Activated T-cell treated with anti-CD3 and anti-CD28 coated beads, Interleukin-2, amount 50 U/mL, for 72 hours (primary cell): ENCODE results near the gene TBXA2R. TPM values are rescaled to one million over a fixed set of nuclear protein-coding genes. Genes with fewer than 3 reads are reported as not detected.

Source experiments
- ATAC-seq, 2 donors: fragments of 150-1000 bp; cut with Tn5 transposase; replicated peaks in 1 of 2; 2 replicates each; pipeline ENCODE4 v1.10.0; 2021; ENCODE audit warnings: moderate library complexity in 2 of 2, mild to moderate bottlenecking in 1 of 2
- DNase-seq, 2 donors: peaks; one replicate each; pipeline ENCODE4 v3.0.0; 2021 to 2022; ENCODE audit warnings: mixed read lengths in 1 of 2
- H3K27ac Mint-ChIP-seq: one replicate; pipeline ENCODE4 v1.8.0; 2022; ENCODE audit warnings: mild to moderate bottlenecking, moderate library complexity, mixed read lengths
- H3K27me3 Mint-ChIP-seq: one replicate; pipeline ENCODE4 v1.8.0; 2022; ENCODE audit warnings: low read depth, mixed read lengths
- H3K36me3 Mint-ChIP-seq, 2 donors: one replicate each; pipeline ENCODE4 v1.8.0; 2022; ENCODE audit warnings: mixed read lengths in 2 of 2, mild to moderate bottlenecking in 1 of 2; ENCODE audit not compliant: insufficient read depth in 2 of 2
- H3K4me1 Mint-ChIP-seq: one replicate; pipeline ENCODE4 v1.8.0; 2022; ENCODE audit warnings: low read depth, mixed read lengths
- H3K4me3 Mint-ChIP-seq, 2 donors: one replicate each; pipeline ENCODE4 v1.8.0; 2022; ENCODE audit warnings: mild to moderate bottlenecking in 2 of 2, mixed read lengths in 2 of 2, moderate library complexity in 2 of 2
- H3K9me3 Mint-ChIP-seq, 2 donors: one replicate each; pipeline ENCODE4 v1.8.0; 2022; ENCODE audit warnings: mixed read lengths in 2 of 2
- total RNA-seq, 2 donors: library from RNA; stranded (reverse); gene quantifications; one replicate each; pipeline ENCODE4 v1.2.3, GENCODE V29; 2022

TBXA2R gene
- total RNA-seq, 2 donors from 2014 or later, result 1.5 to 2.9 TPM

- Mint-ChIP-seq H3K4me1 (peaks cover 7% of the 10 kb centered on the region), H3K4me3 (no peak overlapping the region)
- no peak for ATAC-seq
Measured at GRCh38 chr19:3611841-3612240, 5.2 kb upstream of the TBXA2R start.

GRCh38 chr19:3610745-3611717, 4.4 kb upstream of the TBXA2R start:
- Mint-ChIP-seq H3K27me3 (peaks cover 6% of the 10 kb centered on the region), H3K4me3 (no peak overlapping the region), H3K9me3 (no peaks in the 10 kb centered on the region), H3K4me1 (peaks cover 7% of the 10 kb centered on the region), H3K27ac (no peak overlapping the region), H3K36me3 (peaks cover 0 to 6% of the 10 kb centered on the region in 2 donors)
- DNase-seq (no peak), ATAC-seq (no peak)

More at GRCh38 chr19:3611841-3612240, 5.2 kb upstream of the TBXA2R start:
- Mint-ChIP-seq H3K36me3 (peaks cover 0 to 6% of the 10 kb centered on the region in 2 donors), H3K9me3 (no peaks in the 10 kb centered on the region), H3K27me3 (peaks cover 6% of the 10 kb centered on the region), H3K27ac (no peak overlapping the region)
- no peak for DNase-seq

- no peak overlapping the region for H3K4me3 Mint-ChIP-seq
- no peak overlapping the region for H3K27ac Mint-ChIP-seq
- no peaks in the 10 kb centered on the region for H3K9me3 Mint-ChIP-seq
- peaks cover 6% of the 10 kb centered on the region for H3K27me3 Mint-ChIP-seq
- H3K4me1 Mint-ChIP-seq, result peaks cover 7% of the 10 kb centered on the region
- DNase-seq (no peak), ATAC-seq (no peak)
- peaks cover 0 to 6% of the 10 kb centered on the region in 2 donors for H3K36me3 Mint-ChIP-seq
Measured at GRCh38 chr19:3609779-3610719, 3.4 kb upstream of the TBXA2R start.

GRCh38 chr19:3608750-3609322, 2.2 kb upstream of the TBXA2R start:
- Mint-ChIP-seq H3K27me3 (peaks cover 6% of the 10 kb centered on the region), H3K9me3 (no peaks in the 10 kb centered on the region), H3K27ac (no peak overlapping the region), H3K4me3 (no peak overlapping the region), H3K36me3 (peaks cover 0 to 6% of the 10 kb centered on the region in 2 donors), H3K4me1 (peaks cover 7% of the 10 kb centered on the region)
- ATAC-seq, result no peak
- DNase-seq, result no peak

GRCh38 chr19:3608079-3608641, 1.5 kb upstream of the TBXA2R start:
- peaks cover 6% of the 10 kb centered on the region for H3K27me3 Mint-ChIP-seq
- H3K27ac Mint-ChIP-seq, result no peak overlapping the region
- H3K36me3 Mint-ChIP-seq, result peaks cover 0 to 6% of the 10 kb centered on the region in 2 donors
- H3K4me1 Mint-ChIP-seq, result peaks cover 7% of the 10 kb centered on the region
- ATAC-seq, result no peak
- peak overlapping the region; percentile 11 to 66 for H3K4me3 Mint-ChIP-seq
- no peak for DNase-seq
- no peaks in the 10 kb centered on the region for H3K9me3 Mint-ChIP-seq

GRCh38 chr19:3607303-3608078, 816 bp upstream of the TBXA2R start:
- Mint-ChIP-seq H3K4me3 (peak overlapping the region; percentile 11 to 66), H3K4me1 (peaks cover 7% of the 10 kb centered on the region), H3K9me3 (no peaks in the 10 kb centered on the region), H3K36me3 (peaks cover 0 to 6% of the 10 kb centered on the region in 2 donors), H3K27ac (no peak overlapping the region), H3K27me3 (peaks cover 6% of the 10 kb centered on the region)
- DNase-seq, result no peak
- no peak for ATAC-seq

- Mint-ChIP-seq H3K4me1 (peaks cover 7% of the 10 kb centered on the region), H3K27ac (no peak overlapping the region), H3K27me3 (peaks cover 6% of the 10 kb centered on the region), H3K36me3 (peaks cover 0 to 1% of the 10 kb centered on the region in 2 donors), H3K4me3 (no peak overlapping the region), H3K9me3 (no peaks in the 10 kb centered on the region)
- DNase-seq (peak; percentile 43 to 49), ATAC-seq (peak; percentile 62 to 73)
Measured at GRCh38 chr19:3606174-3606689, 443 bp downstream of the TBXA2R start.

GRCh38 chr19:3605770-3606169, 905 bp downstream of the TBXA2R start:
- peaks cover 0 to 1% of the 10 kb centered on the region in 2 donors for H3K36me3 Mint-ChIP-seq
- ATAC-seq, result no peak
- H3K4me1 Mint-ChIP-seq, result peaks cover 7% of the 10 kb centered on the region
- peaks cover 6% of the 10 kb centered on the region for H3K27me3 Mint-ChIP-seq
- no peak for DNase-seq
- no peaks in the 10 kb centered on the region for H3K9me3 Mint-ChIP-seq
- H3K27ac Mint-ChIP-seq, result no peak overlapping the region
- no peak overlapping the region for H3K4me3 Mint-ChIP-seq

GRCh38 chr19:3605361-3605760, 1.3 kb downstream of the TBXA2R start:
- Mint-ChIP-seq H3K9me3 (no peaks in the 10 kb centered on the region), H3K4me3 (no peak overlapping the region), H3K27me3 (peaks cover 6% of the 10 kb centered on the region), H3K36me3 (peaks cover 0 to 1% of the 10 kb centered on the region in 2 donors), H3K27ac (no peak overlapping the region), H3K4me1 (peaks cover 7% of the 10 kb centered on the region)
- ATAC-seq (no peak), DNase-seq (no peak)

GRCh38 chr19:3604987-3605343, 1.7 kb downstream of the TBXA2R start:
- no peak overlapping the region for H3K4me3 Mint-ChIP-seq
- DNase-seq, result peak; percentile 28 to 45
- peaks cover 6% of the 10 kb centered on the region for H3K27me3 Mint-ChIP-seq
- no peaks in the 10 kb centered on the region for H3K9me3 Mint-ChIP-seq
- H3K36me3 Mint-ChIP-seq, result peaks cover 0 to 1% of the 10 kb centered on the region in 2 donors
- ATAC-seq, result peak; percentile 63 to 64
- no peak overlapping the region for H3K27ac Mint-ChIP-seq
- H3K4me1 Mint-ChIP-seq, result peaks cover 7% of the 10 kb centered on the region

GRCh38 chr19:3604227-3604986, 2.3 kb downstream of the TBXA2R start:
- H3K9me3 Mint-ChIP-seq, result no peaks in the 10 kb centered on the region
- H3K27me3 Mint-ChIP-seq, result peaks cover 6% of the 10 kb centered on the region
- peaks cover 0 to 1% of the 10 kb centered on the region in 2 donors for H3K36me3 Mint-ChIP-seq
- peak overlapping the region in 1 of 2 donors; percentile 25 for H3K4me3 Mint-ChIP-seq
- H3K27ac Mint-ChIP-seq, result no peak overlapping the region
- no peak for ATAC-seq
- peaks cover 7% of the 10 kb centered on the region for H3K4me1 Mint-ChIP-seq
- no peak for DNase-seq
